ENCODE data around the gene LARGE1.

DNA sequence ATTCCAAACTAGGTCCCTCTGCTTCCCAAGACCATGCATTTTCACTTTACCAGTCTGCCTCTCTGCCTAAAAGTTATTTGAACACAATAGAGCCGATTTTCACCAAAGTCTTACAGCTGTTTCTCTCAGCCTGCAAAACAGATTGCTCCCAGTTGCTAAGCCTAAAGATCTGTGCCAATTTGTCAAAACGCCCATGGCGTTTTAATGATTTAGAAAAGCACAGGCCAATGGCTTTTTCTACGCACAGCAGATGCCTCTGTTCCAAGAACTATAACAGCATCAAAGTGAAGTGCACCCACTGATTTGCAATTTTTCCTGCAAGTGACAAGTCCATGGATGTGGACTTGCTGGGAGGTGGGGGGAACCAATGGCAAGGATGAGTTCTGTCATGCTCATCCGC, 688.2 kb downstream of the LARGE1 start:
- TF ChIP-seq CTCF (IDR thresholded peaks at IDR 0.05) (no peak), POLR2AphosphoS5 (IDR thresholded peaks at IDR 0.05; ENCODE audit: low read depth, low read length) (no peak), TCF7L2 (IDR thresholded peaks at IDR 0.05; ENCODE audit: low read depth, low read length) (no peak)
- TF ChIP-seq, protein P1, sequence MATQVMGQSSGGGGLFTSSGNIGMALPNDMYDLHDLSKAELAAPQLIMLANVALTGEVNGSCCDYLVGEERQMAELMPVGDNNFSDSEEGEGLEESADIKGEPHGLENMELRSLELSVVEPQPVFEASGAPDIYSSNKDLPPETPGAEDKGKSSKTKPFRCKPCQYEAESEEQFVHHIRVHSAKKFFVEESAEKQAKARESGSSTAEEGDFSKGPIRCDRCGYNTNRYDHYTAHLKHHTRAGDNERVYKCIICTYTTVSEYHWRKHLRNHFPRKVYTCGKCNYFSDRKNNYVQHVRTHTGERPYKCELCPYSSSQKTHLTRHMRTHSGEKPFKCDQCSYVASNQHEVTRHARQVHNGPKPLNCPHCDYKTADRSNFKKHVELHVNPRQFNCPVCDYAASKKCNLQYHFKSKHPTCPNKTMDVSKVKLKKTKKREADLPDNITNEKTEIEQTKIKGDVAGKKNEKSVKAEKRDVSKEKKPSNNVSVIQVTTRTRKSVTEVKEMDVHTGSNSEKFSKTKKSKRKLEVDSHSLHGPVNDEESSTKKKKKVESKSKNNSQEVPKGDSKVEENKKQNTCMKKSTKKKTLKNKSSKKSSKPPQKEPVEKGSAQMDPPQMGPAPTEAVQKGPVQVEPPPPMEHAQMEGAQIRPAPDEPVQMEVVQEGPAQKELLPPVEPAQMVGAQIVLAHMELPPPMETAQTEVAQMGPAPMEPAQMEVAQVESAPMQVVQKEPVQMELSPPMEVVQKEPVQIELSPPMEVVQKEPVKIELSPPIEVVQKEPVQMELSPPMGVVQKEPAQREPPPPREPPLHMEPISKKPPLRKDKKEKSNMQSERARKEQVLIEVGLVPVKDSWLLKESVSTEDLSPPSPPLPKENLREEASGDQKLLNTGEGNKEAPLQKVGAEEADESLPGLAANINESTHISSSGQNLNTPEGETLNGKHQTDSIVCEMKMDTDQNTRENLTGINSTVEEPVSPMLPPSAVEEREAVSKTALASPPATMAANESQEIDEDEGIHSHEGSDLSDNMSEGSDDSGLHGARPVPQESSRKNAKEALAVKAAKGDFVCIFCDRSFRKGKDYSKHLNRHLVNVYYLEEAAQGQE (IDR thresholded peaks at IDR 0.05; ENCODE audit: insufficient read depth in 1 of 2, low read depth in 2 of 2, low read length in 1 of 2), result no peak

Measured in Panc1 (cell line).